HL-60 (cell line): ENCODE data around the gene GNGT2.

Experiments used
- CTCF ChIP-seq: IDR thresholded peaks from one replicate; pipeline ENCODE4 v1.5.1; 2011; ENCODE audit warnings: low read length, control low read depth, inconsistent platforms; ENCODE audit not compliant: insufficient read depth
- GABPA ChIP-seq: IDR thresholded peaks from 2 replicates; pipeline ENCODE4 v1.6.1; 2012; ENCODE audit warnings: low read depth
- POLR2AphosphoS5 ChIP-seq: IDR thresholded peaks from 2 replicates; pipeline ENCODE4 v1.6.1; 2012; ENCODE audit warnings: low read depth
- SPI1 ChIP-seq: IDR thresholded peaks from 2 replicates; pipeline ENCODE4 v1.6.1; 2012; ENCODE audit warnings: low read depth, mild to moderate bottlenecking, borderline replicate concordance
- TF ChIP-seq, protein P1 (sequence below): IDR thresholded peaks from 2 replicates; pipeline ENCODE4 v1.6.1; 2012; ENCODE audit warnings: low read depth; ENCODE audit not compliant: insufficient replicate concordance

DNA sequence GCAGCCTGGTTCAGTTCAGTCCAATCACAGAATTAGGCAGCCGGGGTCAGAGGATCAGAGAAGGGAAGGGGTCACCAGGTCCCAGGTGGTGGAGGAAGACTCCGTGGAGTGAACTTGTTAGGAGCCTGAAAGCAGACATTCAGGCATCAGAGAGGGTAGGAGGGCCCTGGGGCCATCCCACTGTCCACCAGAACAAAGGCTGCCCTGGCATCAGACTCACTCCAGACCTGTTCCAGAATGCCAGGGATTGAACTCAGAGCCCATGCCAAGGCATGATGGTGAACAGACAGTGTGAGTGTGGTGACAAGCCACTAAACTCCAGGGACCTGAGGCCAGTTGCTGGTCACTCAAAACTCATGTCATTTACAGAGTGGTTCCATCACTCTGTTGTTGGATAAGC, 40.2 kb downstream of the GNGT2 start:
- no peak for TF ChIP-seq GABPA
- no peak for TF ChIP-seq POLR2AphosphoS5
- TF ChIP-seq CTCF = no peak
- TF ChIP-seq, protein P1, sequence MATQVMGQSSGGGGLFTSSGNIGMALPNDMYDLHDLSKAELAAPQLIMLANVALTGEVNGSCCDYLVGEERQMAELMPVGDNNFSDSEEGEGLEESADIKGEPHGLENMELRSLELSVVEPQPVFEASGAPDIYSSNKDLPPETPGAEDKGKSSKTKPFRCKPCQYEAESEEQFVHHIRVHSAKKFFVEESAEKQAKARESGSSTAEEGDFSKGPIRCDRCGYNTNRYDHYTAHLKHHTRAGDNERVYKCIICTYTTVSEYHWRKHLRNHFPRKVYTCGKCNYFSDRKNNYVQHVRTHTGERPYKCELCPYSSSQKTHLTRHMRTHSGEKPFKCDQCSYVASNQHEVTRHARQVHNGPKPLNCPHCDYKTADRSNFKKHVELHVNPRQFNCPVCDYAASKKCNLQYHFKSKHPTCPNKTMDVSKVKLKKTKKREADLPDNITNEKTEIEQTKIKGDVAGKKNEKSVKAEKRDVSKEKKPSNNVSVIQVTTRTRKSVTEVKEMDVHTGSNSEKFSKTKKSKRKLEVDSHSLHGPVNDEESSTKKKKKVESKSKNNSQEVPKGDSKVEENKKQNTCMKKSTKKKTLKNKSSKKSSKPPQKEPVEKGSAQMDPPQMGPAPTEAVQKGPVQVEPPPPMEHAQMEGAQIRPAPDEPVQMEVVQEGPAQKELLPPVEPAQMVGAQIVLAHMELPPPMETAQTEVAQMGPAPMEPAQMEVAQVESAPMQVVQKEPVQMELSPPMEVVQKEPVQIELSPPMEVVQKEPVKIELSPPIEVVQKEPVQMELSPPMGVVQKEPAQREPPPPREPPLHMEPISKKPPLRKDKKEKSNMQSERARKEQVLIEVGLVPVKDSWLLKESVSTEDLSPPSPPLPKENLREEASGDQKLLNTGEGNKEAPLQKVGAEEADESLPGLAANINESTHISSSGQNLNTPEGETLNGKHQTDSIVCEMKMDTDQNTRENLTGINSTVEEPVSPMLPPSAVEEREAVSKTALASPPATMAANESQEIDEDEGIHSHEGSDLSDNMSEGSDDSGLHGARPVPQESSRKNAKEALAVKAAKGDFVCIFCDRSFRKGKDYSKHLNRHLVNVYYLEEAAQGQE = no peak
- no peak for TF ChIP-seq SPI1
